Amniotic epithelial cell (primary cell): ENCODE data around the gene S100A3.

ENCODE experiments used
- DNase-seq: peaks from one replicate; pipeline ENCODE4 v3.0.0-alpha.2; 2010; ENCODE audit warnings: low read depth

Gene S100A3

DNA sequence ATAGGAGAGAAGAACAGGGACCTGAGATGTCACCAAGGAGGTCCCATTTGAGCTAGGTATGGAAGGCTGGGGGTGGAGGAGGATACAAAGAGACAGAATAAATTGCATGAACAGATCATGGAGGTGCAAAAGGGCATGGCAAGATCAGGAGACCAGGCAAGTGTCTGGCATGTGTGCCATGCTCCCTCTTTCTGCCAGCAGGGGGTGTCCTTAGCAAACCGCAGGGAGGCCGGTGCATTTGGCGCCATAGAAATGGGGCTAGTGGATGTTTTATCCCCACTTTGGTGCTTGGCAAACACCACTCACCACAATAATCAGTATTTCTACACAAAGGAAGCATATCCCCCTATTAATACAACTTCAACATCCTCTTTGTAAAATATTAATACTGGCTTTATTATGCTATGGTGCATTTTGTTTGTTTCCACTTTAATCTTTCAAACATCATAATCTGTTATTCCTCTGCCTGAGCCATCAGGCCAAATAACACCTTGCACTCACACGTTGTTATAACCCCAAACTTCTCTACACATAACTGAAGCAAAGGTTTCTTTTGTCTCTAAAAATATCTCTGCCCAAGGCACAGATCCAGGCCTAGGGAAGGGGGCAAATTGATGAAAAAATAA, 39.2 kb downstream of the S100A3 start:
- DNase-seq = peak; percentile 29

DNA sequence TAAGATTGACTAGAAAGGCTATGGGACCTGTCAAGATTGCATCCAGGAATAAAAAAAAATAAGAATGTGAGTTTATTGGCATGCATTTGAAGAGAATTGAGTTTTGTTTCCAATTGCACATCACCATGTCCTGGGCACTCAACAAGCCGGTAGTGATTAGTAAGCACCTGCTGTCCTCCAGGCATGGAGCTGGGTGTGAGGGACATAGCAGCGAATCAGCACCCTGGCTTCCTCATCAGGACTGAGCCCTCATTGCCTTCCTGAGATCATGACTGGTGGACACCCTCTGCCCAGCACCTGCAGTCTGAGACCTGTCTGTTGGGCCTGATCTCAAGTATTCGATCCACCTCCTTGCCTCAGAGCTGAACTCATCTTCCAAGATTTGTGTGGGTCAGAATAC, 40.0 kb downstream of the S100A3 start:
- DNase-seq = no peak

DNA sequence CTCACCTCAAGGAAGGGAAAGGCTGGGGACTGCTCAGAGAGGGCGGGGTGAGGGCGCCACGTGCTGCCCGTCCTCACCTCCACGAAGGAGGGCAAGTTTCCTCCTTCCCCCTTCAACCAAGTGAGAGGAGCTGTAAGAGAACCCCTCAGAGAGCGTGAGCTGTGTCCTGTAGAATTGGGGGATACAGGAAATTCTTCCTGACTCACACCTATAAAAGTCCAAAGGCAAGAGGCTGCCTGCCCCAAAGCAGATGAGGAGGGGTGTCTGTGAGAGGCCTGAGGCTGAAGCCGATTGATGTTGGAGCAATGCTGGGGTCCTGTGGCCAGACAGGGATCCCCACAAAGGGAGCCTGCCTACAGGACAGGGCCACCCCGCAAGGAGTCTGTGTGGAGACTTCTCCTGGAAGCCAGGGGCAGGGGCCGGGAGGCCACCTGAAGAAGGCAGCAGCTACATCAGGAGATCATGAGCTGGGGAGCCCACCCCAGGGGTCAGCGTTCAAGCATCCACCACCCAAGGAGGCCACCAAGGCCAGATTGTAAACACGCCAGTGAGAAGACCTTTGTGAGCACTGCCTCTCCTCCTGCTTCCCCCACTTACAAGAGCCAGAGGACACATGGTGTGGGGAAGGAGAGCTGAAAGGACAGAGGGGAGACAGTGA, 41.0 kb downstream of the S100A3 start:
- no peak for DNase-seq

DNA sequence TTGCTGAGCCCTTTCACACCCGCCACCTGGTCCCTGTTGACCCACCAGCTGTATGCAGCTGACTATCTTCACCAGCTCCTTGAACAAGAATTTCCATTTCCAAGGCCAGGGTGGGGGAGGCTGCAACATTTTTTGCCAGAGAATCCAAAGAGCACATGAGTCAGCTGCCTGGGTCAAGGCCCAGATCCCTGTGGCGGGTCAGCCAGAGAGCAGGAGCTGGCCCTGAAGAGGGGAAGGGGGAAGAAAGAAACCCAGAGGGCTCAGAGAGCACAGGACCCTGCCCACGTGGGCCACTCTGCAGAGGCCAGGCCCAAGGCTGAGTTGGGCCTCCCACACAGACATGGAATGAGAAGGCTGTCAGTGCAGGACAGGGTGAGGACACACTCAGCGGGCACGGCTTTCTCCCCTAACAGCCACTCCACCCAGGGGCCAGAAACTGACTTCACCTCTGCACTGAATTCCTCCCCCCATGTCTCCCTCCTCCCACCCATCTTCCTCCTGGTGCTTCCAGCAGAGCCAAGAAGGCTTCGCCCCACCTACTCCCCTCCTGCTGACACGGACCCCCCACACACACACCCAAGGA, 42.1 kb downstream of the S100A3 start:
- DNase-seq = peak; percentile 90

DNA sequence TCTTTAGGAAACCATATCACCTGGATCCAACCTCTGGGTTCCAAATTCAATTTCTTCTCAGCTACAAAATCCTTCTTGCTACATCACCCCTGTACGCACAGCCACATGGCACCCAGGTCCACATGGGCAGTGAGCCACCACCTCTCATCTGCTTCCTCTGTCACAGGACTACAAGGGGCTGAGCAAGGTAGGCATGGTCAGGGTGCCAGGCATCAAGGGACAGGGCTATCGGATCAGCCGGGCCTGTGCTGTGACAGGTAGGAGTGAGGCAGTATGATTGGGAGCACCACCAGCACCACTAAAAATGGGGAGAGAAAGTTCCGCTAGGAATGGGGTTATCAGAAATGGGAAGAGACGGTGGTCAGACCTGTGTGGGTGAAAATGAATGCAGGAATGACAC, 42.7 kb downstream of the S100A3 start:
- no peak for DNase-seq

DNA sequence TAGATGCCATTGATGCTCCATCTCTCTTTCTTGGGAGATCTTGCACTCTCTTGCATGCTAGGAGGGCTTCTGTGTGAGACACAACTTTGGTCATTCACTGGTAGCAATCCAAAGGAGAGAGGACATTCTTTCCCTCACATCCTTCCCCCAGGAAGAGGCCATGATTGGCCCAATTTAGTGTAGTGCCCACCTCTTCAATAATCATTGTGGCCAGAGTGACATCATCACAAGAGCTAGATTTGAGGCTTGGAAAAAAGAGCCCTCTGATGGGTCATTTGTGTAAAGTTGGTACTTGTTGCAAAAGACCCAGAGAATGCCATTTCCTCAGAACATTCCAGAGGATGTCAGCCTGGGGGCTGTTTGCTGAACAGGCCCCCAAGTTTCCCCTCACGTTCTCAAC, 43.5 kb downstream of the S100A3 start:
- DNase-seq = no peak

DNA sequence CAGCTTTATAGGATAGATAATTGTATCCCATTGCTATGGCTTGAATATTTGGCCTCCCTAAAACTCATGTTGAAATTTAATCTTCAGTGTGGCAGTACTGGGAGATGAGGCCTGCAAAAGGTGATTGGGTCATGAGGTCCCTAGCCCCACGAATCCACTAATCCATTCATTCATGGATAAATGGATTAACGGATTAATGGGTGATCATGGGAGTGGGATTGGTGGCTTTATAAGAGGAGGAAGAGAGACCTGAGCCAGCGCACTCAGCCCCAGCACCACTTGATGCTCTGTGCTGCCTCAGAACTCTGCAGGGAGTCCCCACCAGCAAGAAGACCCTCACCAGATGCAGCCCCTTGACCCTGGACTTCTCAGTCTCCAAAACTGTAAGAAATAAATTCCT, 45.3 kb downstream of the S100A3 start:
- DNase-seq = no peak

DNA sequence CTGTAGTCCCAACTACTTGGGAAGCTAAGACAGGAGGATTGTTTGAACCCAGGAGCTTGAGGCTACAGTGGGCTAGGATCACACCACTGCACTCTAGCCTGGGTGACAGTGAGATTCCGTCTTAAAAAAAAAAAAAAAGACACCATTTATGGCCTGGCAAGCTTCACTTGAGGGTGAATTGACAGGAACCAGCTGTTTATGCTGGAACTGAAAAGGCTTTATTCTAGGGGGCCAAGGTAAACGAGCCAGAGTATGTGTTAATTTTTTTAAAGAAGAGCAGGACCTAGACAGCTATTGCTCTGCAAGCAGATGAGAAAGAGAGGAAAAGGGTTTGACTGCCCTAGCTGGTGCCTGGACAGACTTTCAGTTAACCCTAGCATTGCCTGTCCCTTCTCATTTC, 50.3 kb downstream of the S100A3 start:
- DNase-seq = no peak
